IMR-90 (cell line): ENCODE results near the gene USP53. TPM values are rescaled to one million over a fixed set of nuclear protein-coding genes. Genes with fewer than 3 reads are reported as not detected.

ENCODE experiments used
- ATAC-seq: fragments of 200-7000 bp; cut with Tn5 transposase; 2 replicates; pipeline ENCODE4 v1.9.1; 2020; ENCODE audit warnings: low read depth, mild to moderate bottlenecking, moderate library complexity
- BruUV-seq: library from RNA; stranded (reverse); fragments of 400-500 nt; replicated peaks from 2 replicates; lab custom pipeline; 2021; lab: Mats Ljungman, UMichigan
- CTCF ChIA-PET: fragments of 300-600 bp; formaldehyde crosslinking; extraction: SDS; loops from one replicate; lab custom pipeline; 2021; ENCODE audit warnings: antibody characterized with exemption; lab: Yijun Ruan, JAX
- POLR2A ChIA-PET: fragments of 300-600 bp; sonication (Branson Sonifier 250); formaldehyde crosslinking; loops from one replicate; lab custom pipeline; 2022; ENCODE audit warnings: antibody characterized with exemption; ENCODE audit not compliant: unreplicated experiment; lab: Charles Lee
- DNase-seq: peaks from one replicate; pipeline ENCODE4 v3.0.0; 2013
- H2AFZ ChIP-seq: replicated peaks from 2 replicates; pipeline ENCODE3; 2013; ENCODE audit warnings: low read length, mild to moderate bottlenecking; ENCODE audit not compliant: poor library complexity
- H2AK5ac ChIP-seq: 2 replicates; pipeline ENCODE4 v1.6.1; 2013; ENCODE audit warnings: low read depth, low read length, inconsistent platforms
- H2AK9ac ChIP-seq: replicated peaks from 2 replicates; pipeline ENCODE3; 2013; ENCODE audit warnings: mild to moderate bottlenecking, low read depth, low read length, moderate library complexity; ENCODE audit not compliant: poor library complexity
- H2BK120ac ChIP-seq: 2 replicates; pipeline ENCODE4 v1.6.1; 2013; ENCODE audit warnings: low read depth, low read length, inconsistent platforms
- H2BK15ac ChIP-seq: 3 replicates; pipeline ENCODE4 v1.6.1; 2013; ENCODE audit warnings: low read depth, low read length, inconsistent platforms
- H2BK20ac ChIP-seq: 2 replicates; pipeline ENCODE4 v1.6.1; 2013; ENCODE audit warnings: low read depth, mild to moderate bottlenecking, inconsistent platforms, low read length, moderate library complexity
- H2BK5ac ChIP-seq: 2 replicates; pipeline ENCODE4 v1.6.1; 2013; ENCODE audit warnings: mild to moderate bottlenecking, low read depth, low read length, inconsistent platforms; ENCODE audit not compliant: poor library complexity, severe bottlenecking
- H3K14ac ChIP-seq: replicated peaks from 2 replicates; pipeline ENCODE4 v1.6.1; 2013; ENCODE audit warnings: low read depth, low read length, inconsistent platforms
- H3K18ac ChIP-seq: 2 replicates; pipeline ENCODE4 v1.6.1; 2013; ENCODE audit warnings: low read depth, low read length, control low read depth
- H3K23ac ChIP-seq: 2 replicates; pipeline ENCODE4 v1.6.1; 2013; ENCODE audit warnings: low read depth, low read length, inconsistent platforms
- H3K27ac ChIP-seq: 2 replicates; pipeline ENCODE4 v1.5.1; 2013; ENCODE audit warnings: mild to moderate bottlenecking, control low read depth, low read length; ENCODE audit not compliant: insufficient read depth
- H3K27me3 ChIP-seq: 2 replicates; pipeline ENCODE4 v1.6.1; 2013; ENCODE audit warnings: low read length; ENCODE audit not compliant: control insufficient read depth, insufficient read depth
- H3K36me3 ChIP-seq: 2 replicates; pipeline ENCODE4 v1.6.1; 2013; ENCODE audit warnings: low read length, mixed read lengths; ENCODE audit not compliant: control insufficient read depth, insufficient read depth
- H3K4ac ChIP-seq: 2 replicates; pipeline ENCODE4 v1.6.1; 2013; ENCODE audit warnings: low read depth, low read length, inconsistent platforms
- H3K4me1 ChIP-seq: 2 replicates; pipeline ENCODE4 v1.6.1; 2013; ENCODE audit warnings: low read length, mixed read lengths; ENCODE audit not compliant: control insufficient read depth, insufficient read depth
- H3K4me2 ChIP-seq: 2 replicates; pipeline ENCODE4 v1.6.1; 2013; ENCODE audit warnings: low read depth, mild to moderate bottlenecking, control low read depth, low read length, moderate library complexity
- H3K4me3 ChIP-seq: 2 replicates; pipeline ENCODE4 v1.5.1; 2013; ENCODE audit warnings: low read depth, mild to moderate bottlenecking, control low read depth, low read length, moderate library complexity; ENCODE audit not compliant: insufficient read depth
- H3K56ac ChIP-seq: 2 replicates; pipeline ENCODE4 v1.6.1; 2013; ENCODE audit warnings: low read length, inconsistent platforms; ENCODE audit not compliant: insufficient read depth; ENCODE audit errors: extremely low read depth
- H3K79me1 ChIP-seq, 2 experiments: 2 replicates each; pipeline ENCODE4 v1.6.1; 2013; ENCODE audit warnings: low read length in 2 of 2, inconsistent platforms in 1 of 2, low read depth in 1 of 2
- H3K9ac ChIP-seq: 2 replicates; pipeline ENCODE4 v1.6.1; 2013; ENCODE audit warnings: low read depth, low read length, control low read depth
- H3K9me1 ChIP-seq: 2 replicates; pipeline ENCODE4 v1.6.1; 2013; ENCODE audit warnings: low read length, inconsistent platforms; ENCODE audit not compliant: insufficient read depth
- H3K9me3 ChIP-seq: 2 replicates; pipeline ENCODE4 v1.6.1; 2013; ENCODE audit warnings: low read length; ENCODE audit not compliant: control insufficient read depth, insufficient read depth
- H4K20me1 ChIP-seq: 2 replicates; pipeline ENCODE4 v1.6.1; 2013; ENCODE audit warnings: low read length, inconsistent platforms; ENCODE audit not compliant: insufficient read depth
- H4K5ac ChIP-seq: 2 replicates; pipeline ENCODE4 v1.6.1; 2013; ENCODE audit warnings: mild to moderate bottlenecking, low read depth, low read length, control low read depth
- H4K8ac ChIP-seq, 2 experiments: 2 replicates each; pipeline ENCODE4 v1.6.1; 2013; ENCODE audit warnings: low read depth in 2 of 2, low read length in 2 of 2, control low read depth in 1 of 2, inconsistent platforms in 1 of 2
- H4K91ac ChIP-seq: 2 replicates; pipeline ENCODE4 v1.6.1; 2013; ENCODE audit warnings: low read depth, low read length, inconsistent platforms; ENCODE audit not compliant: insufficient read depth
- BHLHE40 ChIP-seq: fragments of 150-350 bp; IDR thresholded peaks from 2 replicates; pipeline ENCODE4 v1.6.1; 2016; ENCODE audit warnings: mild to moderate bottlenecking, low read depth, low read length
- CEBPB ChIP-seq: IDR thresholded peaks from 2 replicates; pipeline ENCODE4 v1.6.1; 2012; ENCODE audit warnings: low read depth, low read length, improper control_type of control experiment
- CHD1 ChIP-seq: IDR thresholded peaks from 2 replicates; pipeline ENCODE4 v1.6.1; 2012; ENCODE audit warnings: low read depth, low read length, improper control_type of control experiment
- CTCF ChIP-seq: conservative IDR thresholded peaks from 2 replicates; pipeline ENCODE4 v1.5.1; 2012; ENCODE audit warnings: mild to moderate bottlenecking, low read depth, low read length, improper control_type of control experiment
- ELK1 ChIP-seq: fragments of 150-350 bp; IDR thresholded peaks from 2 replicates; pipeline ENCODE4 v1.6.1; 2016; ENCODE audit warnings: low read depth, mild to moderate bottlenecking, low read length, moderate library complexity, borderline replicate concordance
- FOS ChIP-seq: fragments of 150-350 bp; IDR thresholded peaks from 2 replicates; pipeline ENCODE4 v1.6.1; 2016; ENCODE audit warnings: low read depth, low read length
- MAFK ChIP-seq: IDR thresholded peaks from 2 replicates; pipeline ENCODE4 v1.6.1; 2012; ENCODE audit warnings: low read depth, low read length, improper control_type of control experiment
- MAZ ChIP-seq: IDR thresholded peaks from 2 replicates; pipeline ENCODE4 v1.6.1; 2012; ENCODE audit warnings: low read depth, mild to moderate bottlenecking, low read length, improper control_type of control experiment, moderate library complexity, borderline replicate concordance
- MXI1 ChIP-seq: IDR thresholded peaks from 2 replicates; pipeline ENCODE4 v1.6.1; 2012; ENCODE audit warnings: low read depth, mild to moderate bottlenecking, low read length, moderate library complexity, borderline replicate concordance
- NFE2L2 ChIP-seq: fragments of 150-350 bp; IDR thresholded peaks from 2 replicates; pipeline ENCODE4 v1.6.1; 2016; ENCODE audit warnings: low read depth, mild to moderate bottlenecking, low read length
- POLR2A ChIP-seq: IDR thresholded peaks from 2 replicates; pipeline ENCODE4 v1.6.1; 2012; ENCODE audit warnings: mild to moderate bottlenecking, low read depth, low read length
- RAD21 ChIP-seq: IDR thresholded peaks from 2 replicates; pipeline ENCODE4 v1.6.1; 2012; ENCODE audit warnings: low read length, improper control_type of control experiment
- RCOR1 ChIP-seq: IDR thresholded peaks from 2 replicates; pipeline ENCODE4 v1.6.1; 2012; ENCODE audit warnings: mild to moderate bottlenecking, low read length, improper control_type of control experiment; ENCODE audit not compliant: insufficient replicate concordance
- RFX5 ChIP-seq: IDR thresholded peaks from 2 replicates; pipeline ENCODE4 v1.8.0; 2012; ENCODE audit warnings: low read depth, mild to moderate bottlenecking, low read length, moderate library complexity
- SMC3 ChIP-seq: fragments of 150-350 bp; IDR thresholded peaks from 2 replicates; pipeline ENCODE4 v1.6.1; 2016; ENCODE audit warnings: low read depth, mild to moderate bottlenecking, antibody characterized with exemption, low read length, moderate library complexity
- USF2 ChIP-seq: fragments of 150-350 bp; IDR thresholded peaks from 2 replicates; pipeline ENCODE4 v1.6.1; 2017; ENCODE audit warnings: mild to moderate bottlenecking, antibody characterized with exemption, low read length, low read depth
- WGBS, 2 experiments: methylation state at CpG; one replicate each; pipeline versions ENCODE4 v1.1.5 to v1.1.7; 2013; ENCODE audit warnings: missing lambda C conversion rate in 2 of 2; ENCODE audit not compliant: insufficient read length in 1 of 2; ENCODE audit errors: extremely low coverage in 2 of 2; 5-methylcytosine and 5-hydroxymethylcytosine counted together
- dilution Hi-C: fragments of 300-500 bp; cut with HindIII; formaldehyde crosslinking; loops from one replicate; pipeline ENCODE4 v1.14.3; 2018; ENCODE audit warnings: low sequenced_read_pairs; ENCODE audit not compliant: unreplicated experiment
- in situ Hi-C: fragments of 300-500 bp; cut with MboI; formaldehyde crosslinking; loops from 3 replicates; pipeline ENCODE4 v1.14.3; 2019; ENCODE audit warnings: low sequenced_read_pairs, inconsistent platforms, mixed read lengths
- intact Hi-C: fragments of 100-400 bp; cut with micrococcal nuclease; formaldehyde crosslinking; loops from 2 replicates; pipeline ENCODE4 v1.10.0; 2022
- polyA plus RNA-seq, 3 experiments: library from polyadenylated mRNA; depleted of rRNA; stranded (reverse); fragments of >200 nt; gene quantifications; 2 replicates each; pipeline ENCODE4 v1.2.3, GENCODE V29; 2012; ENCODE audit warnings: low replicate concordance in 1 of 3
- total RNA-seq: library from RNA; depleted of rRNA; stranded (reverse); fragments of >200 nt; gene quantifications from 2 replicates; pipeline ENCODE4 v1.2.3, GENCODE V29; 2012

Gene USP53
- total and polyA plus RNA-seq, 2 of the 4 experiments (the other 2 are of a cell fraction), result 11.2 to 24.0 TPM

- no peak overlapping the region for H2BK20ac ChIP-seq
- H2AK9ac ChIP-seq, result no peak overlapping the region
- no peak overlapping the region for H2BK15ac ChIP-seq
- no peaks in the 10 kb centered on the region for H3K79me1 ChIP-seq
- H3K9me3 ChIP-seq, result no peaks in the 10 kb centered on the region
- DNase-seq (no peak), ATAC-seq (no peak)
- H4K5ac ChIP-seq, result no peak overlapping the region
- H3K56ac ChIP-seq, result no peak overlapping the region
- no peak overlapping the region for H4K8ac ChIP-seq
- H3K36me3 ChIP-seq, result no peaks in the 10 kb centered on the region
- no peak overlapping the region for H2BK120ac ChIP-seq
- intact Hi-C loops, result no loop called here
- no peak overlapping the region for H3K18ac ChIP-seq
- dilution Hi-C loops, result no loop called here
- no peaks in the 10 kb centered on the region for H3K4me1 ChIP-seq
- H3K14ac ChIP-seq, result no peak overlapping the region
- POLR2A ChIA-PET, result no interaction called here
- no peak overlapping the region for H3K4me2 ChIP-seq
- H3K9ac ChIP-seq, result no peak overlapping the region
- no peaks in the 10 kb centered on the region for H4K20me1 ChIP-seq
- no peak overlapping the region for H2AK5ac ChIP-seq
- CTCF ChIA-PET, result no interaction called here
- no peaks in the 10 kb centered on the region for H3K27me3 ChIP-seq
- no peak overlapping the region for H2BK5ac ChIP-seq
- no peak overlapping the region for H3K27ac ChIP-seq
- no CpG with 5 or more reads among the region's 1 CpG for WGBS, 2 experiments
- H3K9me1 ChIP-seq, result no peaks in the 10 kb centered on the region
- no TSS peak for BruUV-seq
- no peak overlapping the region for H3K23ac ChIP-seq
- H3K4ac ChIP-seq, result no peak overlapping the region
- no peak overlapping the region for H4K91ac ChIP-seq
- TF ChIP-seq CEBPB, result no peak
- TF ChIP-seq NFE2L2, result no peak
- no peak for TF ChIP-seq SMC3
- no peak for TF ChIP-seq BHLHE40
- no peak for TF ChIP-seq ELK1
- TF ChIP-seq RAD21, result no peak
- no peak for TF ChIP-seq RCOR1
- no peak for TF ChIP-seq FOS
- TF ChIP-seq MAZ, result no peak
- TF ChIP-seq MXI1, result no peak
- no peak for TF ChIP-seq POLR2A
- TF ChIP-seq MAFK, result no peak
- TF ChIP-seq USF2, result no peak
- TF ChIP-seq RFX5, result no peak
- no peak for TF ChIP-seq CHD1
- TF ChIP-seq CTCF, result no peak
- no peak overlapping the region for H3K4me3 ChIP-seq
- no peak overlapping the region for H2AFZ ChIP-seq
- in situ Hi-C loops, result no loop called here
Measured at GRCh38 chr4:119337010-119337409, 124.5 kb downstream of the USP53 start.
